Measurements from ENCODE around the gene LRP2BP.
"Not testable (repeated sequence)": the region's sequence is repeated elsewhere in the genome, so short reads cannot be mapped to it uniquely, and the experiment has no call there.

The LRP2BP gene

GRCh38 chr4:185361872-185362271 is 33.9 kb downstream of the LRP2BP start:
- DNase-seq (ENCODE audit: low read depth in 3 of 3), result no peak

GRCh38 chr4:185359767-185360446 is 35.8 kb downstream of the LRP2BP start:
- no peak for DNase-seq (ENCODE audit: low read depth in 3 of 3)

GRCh38 chr4:185358959-185359358 is 36.8 kb downstream of the LRP2BP start:
- DNase-seq (ENCODE audit: low read depth in 3 of 3), result no peak

GRCh38 chr4:185358514-185358913 is 37.2 kb downstream of the LRP2BP start:
- DNase-seq (ENCODE audit: low read depth in 3 of 3), result no peak

- DNase-seq (ENCODE audit: low read depth in 3 of 3), result no peak
Measured at GRCh38 chr4:185357733-185358440, 37.8 kb downstream of the LRP2BP start.

- DNase-seq (ENCODE audit: low read depth in 3 of 3), result no peak
Measured at GRCh38 chr4:185357211-185357610, 38.5 kb downstream of the LRP2BP start.

- DNase-seq (ENCODE audit: low read depth in 3 of 3), result no peak
Measured at GRCh38 chr4:185352741-185353140, 43.0 kb downstream of the LRP2BP start.

- DNase-seq (ENCODE audit: low read depth in 3 of 3), result no peak
Measured at GRCh38 chr4:185352202-185352601, 43.5 kb downstream of the LRP2BP start.

GRCh38 chr4:185351691-185352090 is 44.0 kb downstream of the LRP2BP start:
- DNase-seq (ENCODE audit: low read depth in 3 of 3), result no peak

GRCh38 chr4:185346975-185347601 is 48.6 kb downstream of the LRP2BP start:
- DNase-seq (ENCODE audit: low read depth in 3 of 3), result no peak

GRCh38 chr4:185344743-185345538 is 50.8 kb downstream of the LRP2BP start:
- no peak for DNase-seq (ENCODE audit: low read depth in 3 of 3)

GRCh38 chr4:185343726-185344581 is 51.8 kb downstream of the LRP2BP start:
- DNase-seq (ENCODE audit: low read depth in 3 of 3), result no peak

- no peak for DNase-seq (ENCODE audit: low read depth in 3 of 3)
Measured at GRCh38 chr4:185341841-185342240, 53.9 kb downstream of the LRP2BP start.

GRCh38 chr4:185341377-185341776 is 54.3 kb downstream of the LRP2BP start:
- DNase-seq (ENCODE audit: low read depth in 3 of 3), result no peak

- DNase-seq (ENCODE audit: low read depth in 3 of 3), result no peak
Measured at GRCh38 chr4:185339941-185340340, 55.8 kb downstream of the LRP2BP start.

- DNase-seq (ENCODE audit: low read depth in 3 of 3), result no peak
Measured at GRCh38 chr4:185335579-185335978, 60.1 kb downstream of the LRP2BP start.

GRCh38 chr4:185334326-185334725 is 61.4 kb downstream of the LRP2BP start:
- DNase-seq (ENCODE audit: low read depth in 3 of 3), result no peak

GRCh38 chr4:185332575-185333464 is 62.9 kb downstream of the LRP2BP start:
- DNase-seq (ENCODE audit: low read depth in 3 of 3), result no peak

- not testable (repeated sequence) for DNase-seq (ENCODE audit: low read depth in 3 of 3)
Measured at GRCh38 chr4:185329879-185330510, 65.7 kb downstream of the LRP2BP start.

- no peak for DNase-seq (ENCODE audit: low read depth in 3 of 3)
Measured at GRCh38 chr4:185328586-185328985, 67.1 kb downstream of the LRP2BP start.
